Left lobe of liver (tissue), 2 donors: ENCODE results near the gene FAM47E. TPM values are rescaled to one million over a fixed set of nuclear protein-coding genes. Genes with fewer than 3 reads are reported as not detected.

Experiments
- ATAC-seq: fragments of 200-7000 bp; cut with Tn5 transposase; one replicate; pipeline ENCODE4 v1.9.1; 2020; ENCODE audit warnings: mild to moderate bottlenecking, moderate library complexity
- DNase-seq: peaks from one replicate; pipeline ENCODE4 v3.0.0-alpha.2; 2020; ENCODE audit warnings: low spot score
- total RNA-seq: library from RNA; stranded (reverse); gene quantifications from one replicate; pipeline ENCODE4 v1.2.1, GENCODE V29; 2021
- donor health status: DM: no; HTN: no; CAD: no; lungs with moderate emphysema.
- donor health status: DM: no; HTN: yes; CAD: no.

The FAM47E gene, protein sequence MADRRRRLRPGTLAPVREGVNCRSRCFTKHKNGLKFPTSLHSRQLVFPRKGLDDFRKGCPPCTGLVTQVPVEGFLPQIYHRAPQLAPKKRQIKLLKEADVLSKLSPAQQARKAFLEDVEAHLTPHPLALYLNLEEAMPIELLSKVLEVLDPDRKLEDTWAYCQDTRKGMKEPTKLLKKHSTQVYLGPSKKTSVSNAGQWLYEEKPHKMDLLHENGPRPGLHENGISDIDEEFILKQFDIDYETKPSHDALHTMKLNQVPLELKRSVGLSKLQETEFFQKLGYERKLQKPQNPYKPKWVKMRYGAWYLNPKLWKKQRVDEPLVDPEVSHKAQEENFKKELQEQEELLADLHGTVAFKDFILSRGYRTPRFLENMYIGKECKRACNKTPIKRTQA
- total RNA-seq = 3.3 TPM

GRCh38 chr4:76251441-76252270 lies at the start of gene FAM47E:
TSS of gene FAM47E (plus strand) at chr4:76251721. CDS start at chr4:76251747, 26 bp downstream.
- peak; percentile 98 for ATAC-seq
- peak; percentile 95 for DNase-seq

DNA sequence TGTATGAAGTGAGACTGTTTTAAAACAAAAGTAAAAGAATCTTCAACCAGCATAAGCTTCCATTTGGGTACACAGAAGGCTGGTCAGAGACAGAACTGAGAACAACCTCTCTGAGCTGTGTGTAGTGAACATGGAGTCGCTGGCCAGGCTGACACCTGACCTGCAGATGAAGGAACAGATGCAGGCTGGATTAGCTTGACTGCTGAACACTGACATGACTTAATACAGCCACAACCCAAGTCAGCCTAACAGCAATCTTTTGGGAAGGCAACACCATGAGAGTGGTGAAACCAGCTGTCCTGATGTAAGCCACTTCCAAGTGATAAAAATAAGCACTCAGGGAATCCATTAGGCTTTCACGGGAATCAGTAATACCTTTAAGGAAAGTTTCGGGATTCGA lies 48.0 kb upstream of the FAM47E start:
- ATAC-seq (no peak), DNase-seq (no peak)

DNA sequence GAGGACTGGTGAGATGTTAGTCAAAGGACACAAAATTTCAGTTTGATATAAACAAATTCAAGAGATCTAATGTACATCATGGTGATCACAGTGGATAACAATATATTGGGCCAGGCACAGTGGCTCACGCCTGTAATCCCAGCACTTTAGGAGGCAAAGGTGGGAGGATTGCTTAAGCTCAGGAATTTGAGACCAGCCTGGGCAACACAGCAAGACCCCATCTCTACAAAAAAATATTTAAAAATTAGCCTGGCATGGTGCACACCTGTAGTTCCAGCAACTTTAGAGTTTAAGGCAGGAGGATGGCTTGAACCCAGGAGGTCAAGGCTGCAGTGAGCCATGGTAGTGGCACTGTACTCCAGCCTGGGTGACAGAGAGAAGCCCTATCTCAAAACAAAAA lies 46.6 kb upstream of the FAM47E start:
- DNase-seq (no peak), ATAC-seq (no peak)

- ATAC-seq (no peak), DNase-seq (no peak)
Observed at GRCh38 chr4:76205476-76205875, 46.0 kb upstream of the FAM47E start.

- DNase-seq = no peak
- no peak for ATAC-seq
Observed at GRCh38 chr4:76206222-76206942, 45.1 kb upstream of the FAM47E start.

DNA sequence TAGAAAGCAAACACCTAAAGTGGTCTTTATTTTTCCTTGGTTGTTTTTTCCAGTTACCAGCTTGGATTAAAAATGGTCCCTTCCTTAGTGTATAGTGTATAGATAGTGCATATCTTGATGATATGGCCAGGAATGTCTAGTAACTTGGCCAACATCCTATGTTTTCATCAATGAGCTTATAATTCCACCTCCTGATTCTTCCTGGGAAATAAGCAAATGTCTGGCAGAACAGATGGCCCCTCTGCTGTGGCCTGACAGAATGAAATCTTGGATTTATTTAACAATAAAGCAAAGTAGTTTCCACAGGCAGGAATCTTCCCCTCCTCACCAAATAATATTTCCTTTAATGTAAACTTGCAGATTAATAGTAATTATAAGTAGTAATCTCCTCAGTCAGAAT lies 44.0 kb upstream of the FAM47E start:
- DNase-seq = no peak

GRCh38 chr4:76208005-76208765 lies 43.3 kb upstream of the FAM47E start:
- ATAC-seq (peak; percentile 84), DNase-seq (peak; percentile 87)

More for the DNA sequence above, 44.0 kb upstream of the FAM47E start:
- no peak for ATAC-seq

GRCh38 chr4:76209881-76210280 lies 41.6 kb upstream of the FAM47E start:
- no peak for ATAC-seq
- no peak for DNase-seq

- ATAC-seq = no peak
- no peak for DNase-seq
Observed at GRCh38 chr4:76210452-76210851, 41.1 kb upstream of the FAM47E start.

- ATAC-seq (no peak), DNase-seq (no peak)
Observed at GRCh38 chr4:76211769-76212708, 39.5 kb upstream of the FAM47E start.

GRCh38 chr4:76212851-76213414 lies 38.6 kb upstream of the FAM47E start:
- DNase-seq = no peak

GRCh38 chr4:76213415-76214176 lies 37.9 kb upstream of the FAM47E start, which contains the start of gene SCARB2:
TSS of gene SCARB2 (minus strand) at chr4:76213824. CDS start at chr4:76213543, 281 bp downstream.
- peak; percentile 84 for ATAC-seq
- DNase-seq = peak; percentile 94

More at GRCh38 chr4:76212851-76213414, 38.6 kb upstream of the FAM47E start:
- ATAC-seq = peak; percentile 12

DNA sequence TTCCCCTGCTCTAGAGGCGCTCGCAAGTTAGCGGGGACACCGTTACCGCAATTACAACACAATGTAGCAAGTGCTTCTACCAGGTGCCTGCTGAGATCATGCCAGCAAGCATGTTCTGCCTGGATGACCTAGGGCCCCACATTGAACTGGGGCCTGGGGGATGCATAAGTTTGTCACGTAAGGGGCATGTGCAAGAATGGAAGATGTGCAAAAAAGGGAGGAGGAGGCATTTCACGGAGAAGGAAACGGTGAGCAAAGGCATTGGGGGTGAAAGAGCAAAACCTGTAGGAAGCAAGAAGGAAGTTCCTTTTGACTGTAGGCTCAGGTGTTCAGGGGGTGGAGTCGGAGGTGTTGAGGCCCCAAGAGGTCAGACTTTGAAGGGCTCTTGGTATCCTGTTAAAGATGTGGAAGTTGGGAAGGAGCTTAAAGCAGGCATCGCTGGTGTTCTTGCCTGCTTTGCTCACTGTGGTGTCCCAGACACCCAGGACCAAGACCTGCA lies 37.3 kb upstream of the FAM47E start:
- ATAC-seq (no peak), DNase-seq (no peak)

- DNase-seq (no peak), ATAC-seq (no peak)
Observed at GRCh38 chr4:76215077-76215476, 36.4 kb upstream of the FAM47E start.

GRCh38 chr4:76216524-76216923 lies 35.0 kb upstream of the FAM47E start:
- ATAC-seq = no peak

DNA sequence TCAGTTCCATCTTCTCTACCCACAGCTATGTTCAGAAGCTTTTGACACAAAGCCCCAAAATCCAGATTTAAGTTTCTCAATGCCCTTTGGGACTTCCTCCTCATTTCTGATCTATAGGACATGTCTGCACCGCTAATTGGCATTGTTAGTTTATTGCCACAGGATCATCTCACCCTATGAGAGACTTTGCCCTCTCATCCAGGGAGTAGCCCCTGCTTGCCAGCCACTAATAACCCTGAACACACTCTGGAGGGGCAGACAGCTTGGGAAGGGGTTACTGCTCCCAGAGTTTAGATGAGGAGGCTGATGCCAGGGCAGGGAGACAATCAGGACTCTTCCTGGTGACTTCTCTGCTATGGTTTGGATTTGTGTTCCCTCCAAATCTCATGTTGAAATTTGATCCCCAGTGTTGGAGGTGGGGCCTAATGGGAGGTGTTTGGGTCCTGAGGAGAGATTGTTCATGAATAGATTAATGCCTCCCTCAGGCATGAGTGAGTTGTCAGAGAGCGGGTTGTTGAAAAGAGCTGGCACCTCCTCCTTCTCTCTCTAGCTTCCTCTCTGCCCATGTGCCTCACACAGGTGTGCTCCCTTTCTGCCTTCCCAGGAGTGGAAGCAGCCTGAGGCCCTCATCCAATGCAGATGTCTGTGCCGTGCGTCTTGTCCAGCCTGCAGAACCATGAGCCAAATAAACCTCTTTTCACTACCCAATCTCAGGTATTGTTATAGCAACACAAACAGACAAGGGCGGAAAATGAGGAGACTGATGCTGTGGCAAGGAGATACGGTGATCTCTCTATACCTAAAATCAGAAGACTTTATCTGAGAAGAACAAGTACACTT lies 34.3 kb upstream of the FAM47E start:
- peak; percentile 46 for ATAC-seq
- peak; percentile 71 for DNase-seq

More at GRCh38 chr4:76216524-76216923, 35.0 kb upstream of the FAM47E start:
- no peak for DNase-seq
